ENCODE data around the gene FGB.

FGB gene

DNA sequence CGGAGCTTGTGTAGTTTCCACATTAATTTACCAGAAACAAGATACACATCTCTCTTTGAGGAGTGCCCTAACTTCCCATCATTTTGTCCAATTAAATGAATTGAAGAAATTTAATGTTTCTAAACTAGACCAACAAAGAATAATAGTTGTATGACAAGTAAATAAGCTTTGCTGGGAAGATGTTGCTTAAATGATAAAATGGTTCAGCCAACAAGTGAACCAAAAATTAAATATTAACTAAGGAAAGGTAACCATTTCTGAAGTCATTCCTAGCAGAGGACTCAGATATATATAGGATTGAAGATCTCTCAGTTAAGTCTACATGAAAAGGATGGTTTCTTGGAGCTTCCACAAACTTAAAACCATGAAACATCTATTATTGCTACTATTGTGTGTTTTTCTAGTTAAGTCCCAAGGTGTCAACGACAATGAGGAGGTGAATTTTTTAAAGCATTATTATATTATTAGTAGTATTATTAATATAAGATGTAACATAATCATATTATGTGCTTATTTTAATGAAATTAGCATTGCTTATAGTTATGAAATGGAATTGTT lies at the start of gene FGB:
TSS of gene FGB (plus strand) at position 315 of the 558 bp plus-strand sequence. CDS start at position 323, 8 bp downstream.
- DNase-seq, result no peak

DNA sequence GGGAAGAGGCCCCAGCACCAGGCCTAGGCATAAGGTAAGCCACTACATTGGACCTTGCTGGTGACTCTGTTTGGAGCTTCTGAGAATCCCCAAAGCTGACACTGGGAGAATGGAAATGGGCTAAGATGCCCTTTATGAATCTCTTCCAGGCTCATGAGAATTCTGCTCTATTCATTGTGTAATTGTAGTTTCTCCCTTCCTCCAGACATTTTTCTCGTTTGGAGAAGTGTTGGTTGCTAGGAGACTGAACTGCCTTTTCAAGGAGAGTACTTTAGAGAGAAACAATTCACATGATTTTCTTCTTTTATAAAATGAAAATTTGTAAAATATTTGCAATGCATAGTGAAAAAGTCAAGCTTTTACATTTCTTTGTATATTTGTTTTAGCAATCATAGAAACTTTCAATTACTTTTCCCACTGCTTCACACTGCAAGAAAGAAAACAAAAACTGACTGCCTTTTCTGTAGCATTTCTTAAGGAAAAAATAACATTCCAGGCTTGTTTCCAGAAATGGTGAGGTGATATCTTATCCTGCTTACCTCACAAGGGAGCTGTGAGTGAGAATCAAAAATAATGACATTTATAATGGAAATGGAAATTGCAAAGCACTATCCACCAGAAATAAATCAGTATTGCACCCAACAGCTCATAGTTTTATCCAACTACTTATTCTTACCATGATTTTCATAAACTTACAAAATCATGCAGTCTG lies 46.3 kb upstream of the FGB start:
- DNase-seq, result peak in 1 of 3 experiments; percentile 15

DNA sequence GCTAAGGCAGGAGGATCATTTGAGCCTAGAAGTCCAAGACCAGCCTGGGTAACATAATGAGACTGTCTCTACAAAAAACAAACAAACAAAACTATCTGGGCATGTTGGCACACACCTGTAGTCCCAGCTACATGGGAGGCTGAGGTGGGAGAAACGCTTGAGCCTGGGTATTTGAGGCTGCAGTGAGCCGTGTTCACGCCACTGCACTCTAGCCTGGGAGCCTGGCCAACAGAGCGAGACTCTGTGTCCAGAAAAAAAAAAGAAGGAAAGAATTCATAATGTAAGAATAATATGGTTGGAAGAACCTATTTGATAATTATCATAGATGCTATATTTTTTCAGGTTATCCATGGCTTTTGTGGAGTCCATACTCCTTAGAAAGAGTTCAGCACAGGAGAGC lies 45.2 kb upstream of the FGB start:
- DNase-seq, result no peak

DNA sequence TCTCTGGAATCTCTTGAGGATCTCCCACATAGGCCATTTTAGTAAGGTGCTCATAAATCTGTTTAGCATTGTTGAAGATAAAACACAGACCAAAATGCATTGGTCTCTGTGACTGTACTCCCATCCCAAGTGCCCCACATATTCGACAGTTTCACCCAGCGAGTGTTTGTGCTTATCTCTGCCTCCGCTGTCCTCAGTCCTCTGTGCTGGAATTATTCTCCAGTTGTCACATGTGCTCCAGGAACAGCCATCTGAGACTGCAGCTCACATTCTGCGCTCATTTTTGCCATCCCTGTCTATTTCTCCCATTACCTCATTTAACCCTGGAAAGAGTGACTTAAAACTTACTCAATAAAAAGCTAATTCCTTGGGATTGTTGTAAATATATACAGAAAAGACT lies 43.6 kb upstream of the FGB start:
- no peak for DNase-seq

DNA sequence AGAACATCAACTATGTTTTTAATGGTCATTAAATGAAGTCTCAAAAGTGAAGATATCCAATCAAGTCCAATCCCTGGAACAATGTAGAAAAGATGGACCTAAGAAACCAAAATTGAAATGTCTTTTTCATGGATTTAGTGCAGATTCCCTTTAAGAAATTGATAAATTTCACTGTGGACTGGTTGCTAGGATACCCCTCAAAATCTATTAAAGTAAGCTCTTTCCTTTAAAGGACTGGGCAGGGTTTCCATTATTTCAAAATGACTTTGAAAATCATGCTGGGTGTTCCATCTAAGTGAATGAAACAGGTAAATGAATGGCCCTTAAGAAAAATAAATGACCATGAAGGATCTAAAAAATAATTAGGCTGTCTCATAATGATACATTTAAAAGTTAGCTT lies 41.2 kb upstream of the FGB start:
- no peak for DNase-seq

DNA sequence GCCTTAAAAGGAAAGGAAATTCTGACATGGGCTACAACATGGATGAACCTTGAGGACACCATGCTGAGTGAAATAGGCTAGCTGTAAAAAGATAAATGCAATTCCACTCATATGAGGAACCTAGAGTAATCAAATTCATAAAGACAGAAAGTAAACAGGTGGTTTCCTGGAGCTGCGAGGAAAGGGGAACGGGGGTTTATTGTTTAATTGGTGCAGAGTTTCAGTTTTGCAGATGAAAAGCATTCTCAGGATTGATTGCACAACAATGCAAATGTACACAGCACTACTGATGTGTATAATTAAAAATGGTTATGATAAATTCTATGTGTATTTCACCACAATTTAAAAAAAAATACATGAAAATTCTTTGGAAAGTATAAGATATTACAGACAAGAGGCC lies 36.7 kb upstream of the FGB start:
- peak in 1 of 3 experiments; percentile 57 for DNase-seq

DNA sequence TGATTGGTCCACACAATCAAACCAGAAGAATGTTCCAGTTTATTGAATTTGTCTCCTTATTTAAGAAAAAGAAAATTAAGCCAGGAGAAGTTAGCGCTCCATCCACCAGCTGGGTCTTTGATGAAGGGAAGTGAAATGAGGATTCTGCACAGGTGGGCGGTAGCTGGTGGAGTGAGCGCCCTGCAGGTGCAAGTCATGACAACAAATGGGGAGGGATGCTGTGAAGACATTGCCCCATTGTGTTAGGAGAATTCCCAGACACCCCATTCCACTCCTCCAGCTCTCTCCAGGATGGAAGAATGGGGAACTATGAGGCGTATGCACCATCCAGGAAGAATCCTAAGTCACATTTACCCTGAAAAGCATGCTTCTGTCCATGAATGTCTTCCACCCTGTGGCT lies 35.5 kb upstream of the FGB start:
- no peak for DNase-seq

DNA sequence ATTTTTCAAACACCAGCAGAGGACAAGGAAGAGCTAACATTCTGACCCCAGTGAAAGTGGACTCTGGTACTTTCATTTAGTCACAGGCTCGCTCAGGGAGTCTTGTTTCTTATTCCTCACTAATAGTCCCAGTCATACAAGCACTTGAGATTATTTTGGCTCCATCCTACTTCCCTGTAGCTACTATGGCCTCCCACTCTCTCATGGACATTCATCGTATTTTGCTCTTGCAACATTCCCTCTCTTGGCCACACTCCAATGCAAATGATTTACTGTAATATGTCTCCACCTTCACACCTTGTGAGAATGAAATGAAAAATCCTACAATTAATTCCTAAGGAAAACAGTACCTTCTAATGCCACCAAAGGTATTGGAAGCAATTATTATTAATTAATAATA lies 33.9 kb upstream of the FGB start:
- no peak for DNase-seq

DNA sequence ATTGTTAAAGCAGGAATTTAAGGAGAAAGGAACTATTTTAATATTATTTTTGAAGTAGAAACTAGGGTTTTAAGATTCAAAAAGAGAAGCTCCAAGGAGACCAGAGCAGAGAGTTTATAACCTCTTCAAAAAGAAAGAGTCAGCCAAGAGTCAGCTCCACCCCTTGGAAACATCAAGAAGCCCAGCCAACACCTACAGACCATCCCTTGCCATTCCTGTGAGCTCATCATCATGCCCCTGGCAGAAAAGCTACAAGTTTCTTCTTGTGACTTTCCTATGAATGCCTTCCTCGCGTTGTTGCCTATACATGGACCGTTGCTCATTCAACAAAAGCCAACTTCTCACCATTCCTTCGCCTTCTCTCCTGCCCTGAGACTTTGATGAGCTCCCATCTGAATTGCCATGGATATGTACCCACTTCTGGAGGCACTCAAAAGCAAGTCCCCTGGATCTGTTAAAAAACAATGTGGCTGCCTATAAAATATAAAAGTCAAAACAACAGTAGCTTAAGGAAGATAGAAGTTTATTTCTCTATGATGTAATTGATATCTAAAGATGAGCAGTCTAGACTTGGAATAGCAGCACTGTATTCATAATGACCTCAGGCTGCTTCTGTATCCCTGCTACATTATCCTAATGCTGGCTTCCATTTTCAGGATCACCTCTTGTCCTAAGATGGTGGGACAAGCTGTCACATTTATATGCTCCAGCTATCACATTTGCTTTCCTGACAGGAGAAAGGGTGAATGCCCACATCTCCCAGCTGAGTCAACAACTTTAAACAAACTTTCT lies 32.9 kb upstream of the FGB start:
- no peak for DNase-seq

DNA sequence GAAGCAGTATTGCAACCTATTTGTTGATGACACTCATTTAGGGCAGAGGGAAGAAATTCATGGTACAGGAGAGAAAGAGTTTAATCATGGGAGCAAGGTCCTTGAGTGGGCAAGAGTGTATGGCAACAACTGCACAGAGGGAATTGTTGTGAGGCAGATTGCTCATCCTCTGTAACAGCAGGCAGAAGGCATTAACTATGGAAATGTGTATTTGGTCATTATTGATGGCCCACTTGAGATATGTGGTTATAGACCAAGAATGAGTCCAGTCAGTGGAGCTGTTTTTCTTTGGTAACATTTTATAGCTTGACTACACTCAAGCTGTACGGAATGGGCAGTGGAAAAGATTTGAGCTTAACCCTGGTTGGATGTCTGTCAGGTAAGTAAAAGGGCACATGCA lies 28.5 kb upstream of the FGB start:
- DNase-seq, result peak in 1 of 3 experiments; percentile 12

DNA sequence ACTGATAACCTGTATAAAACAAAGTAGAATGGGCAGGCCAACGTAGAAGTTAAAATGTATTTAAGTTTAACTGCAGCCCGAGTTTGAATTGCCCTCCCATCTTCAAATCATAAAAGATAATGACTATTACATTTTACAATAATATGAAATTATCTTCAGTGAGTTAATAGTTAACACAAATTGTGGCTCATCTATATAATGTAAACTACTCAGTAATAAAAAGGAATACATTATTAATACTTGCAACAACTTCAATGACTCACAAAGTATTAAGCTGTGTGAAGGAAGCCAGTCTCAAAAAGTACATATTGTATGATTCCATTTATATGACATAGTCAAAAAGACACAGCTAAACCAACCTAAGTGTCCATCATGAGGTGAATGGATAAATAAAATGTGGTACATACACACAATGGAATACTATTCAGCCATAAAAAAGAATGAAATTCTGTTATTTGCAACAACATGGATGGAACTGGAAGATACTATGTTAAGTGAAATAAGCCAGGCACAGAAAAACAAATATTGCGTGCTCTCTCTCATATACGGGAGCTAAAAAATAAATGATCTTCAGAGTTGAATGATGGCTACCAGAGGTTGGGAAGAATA lies 20.4 kb upstream of the FGB start:
- DNase-seq, result no peak

DNA sequence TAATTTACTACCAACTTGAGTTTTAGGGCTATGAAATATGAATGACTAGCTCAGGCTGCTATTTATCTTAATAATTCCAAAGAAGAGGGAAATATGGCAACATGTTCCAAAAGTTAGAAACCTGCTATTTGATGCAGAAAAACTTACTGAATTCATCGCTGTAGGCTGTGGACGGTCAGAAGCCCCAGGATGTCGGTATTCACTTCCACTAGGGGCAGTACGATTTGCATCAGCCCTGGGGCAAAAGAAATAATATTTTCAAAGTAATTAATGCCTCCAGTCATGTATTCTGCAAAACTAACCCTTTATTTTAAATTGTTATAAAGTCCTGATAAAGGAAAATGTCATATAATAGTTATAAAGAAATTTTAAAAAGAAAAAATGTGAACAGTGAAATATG lies 17.1 kb upstream of the FGB start:
- no peak for DNase-seq

DNA sequence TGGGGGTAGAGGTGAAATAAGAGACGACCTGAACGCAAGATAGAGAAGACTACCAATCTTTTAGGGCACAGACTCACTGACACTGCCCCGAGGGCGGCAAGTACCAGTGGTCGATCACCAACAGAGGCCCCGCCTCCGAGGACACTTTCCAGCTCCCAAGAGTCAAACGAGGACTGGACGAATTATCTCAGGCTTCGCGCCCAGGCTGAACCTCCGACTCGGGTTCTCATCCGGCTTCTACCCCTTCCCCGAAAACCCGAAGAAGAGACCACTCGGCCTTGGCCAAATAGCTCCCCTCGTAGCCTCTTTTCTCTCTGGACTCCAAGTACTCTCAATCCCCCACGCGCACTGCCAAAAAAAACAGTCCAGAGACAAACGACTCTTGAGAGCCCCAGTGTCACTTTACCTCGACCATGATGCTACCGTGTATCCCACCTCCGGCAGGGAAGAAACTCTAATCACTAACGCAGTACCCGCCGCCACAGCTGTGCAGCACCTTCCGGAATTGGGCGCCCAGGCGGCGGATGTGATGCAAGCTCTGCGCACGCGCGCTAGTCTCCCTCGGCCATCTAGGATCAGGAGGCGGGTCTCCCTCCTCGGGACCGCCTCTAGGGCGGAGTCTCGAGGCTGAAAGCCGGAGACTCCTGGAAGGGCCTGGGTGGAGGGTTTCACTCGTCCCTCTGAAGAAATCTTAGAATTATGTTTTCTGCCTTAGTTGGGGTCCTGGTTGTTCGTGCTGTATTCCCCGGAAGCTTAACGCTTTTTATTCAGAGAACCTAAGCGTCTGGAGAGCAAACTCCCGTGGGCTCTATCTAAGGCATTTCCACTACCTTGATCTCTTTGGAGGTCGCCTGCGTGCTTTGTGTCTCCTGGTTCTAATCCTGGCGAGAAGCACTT lies 12.7 kb upstream of the FGB start, which contains the start of gene PLRG1:
TSS of gene PLRG1 (minus strand) at position 507 of the 897 bp plus-strand sequence. CDS start at position 415, 92 bp downstream.
- DNase-seq, result peak; percentile 89 to 98 (median 94)

DNA sequence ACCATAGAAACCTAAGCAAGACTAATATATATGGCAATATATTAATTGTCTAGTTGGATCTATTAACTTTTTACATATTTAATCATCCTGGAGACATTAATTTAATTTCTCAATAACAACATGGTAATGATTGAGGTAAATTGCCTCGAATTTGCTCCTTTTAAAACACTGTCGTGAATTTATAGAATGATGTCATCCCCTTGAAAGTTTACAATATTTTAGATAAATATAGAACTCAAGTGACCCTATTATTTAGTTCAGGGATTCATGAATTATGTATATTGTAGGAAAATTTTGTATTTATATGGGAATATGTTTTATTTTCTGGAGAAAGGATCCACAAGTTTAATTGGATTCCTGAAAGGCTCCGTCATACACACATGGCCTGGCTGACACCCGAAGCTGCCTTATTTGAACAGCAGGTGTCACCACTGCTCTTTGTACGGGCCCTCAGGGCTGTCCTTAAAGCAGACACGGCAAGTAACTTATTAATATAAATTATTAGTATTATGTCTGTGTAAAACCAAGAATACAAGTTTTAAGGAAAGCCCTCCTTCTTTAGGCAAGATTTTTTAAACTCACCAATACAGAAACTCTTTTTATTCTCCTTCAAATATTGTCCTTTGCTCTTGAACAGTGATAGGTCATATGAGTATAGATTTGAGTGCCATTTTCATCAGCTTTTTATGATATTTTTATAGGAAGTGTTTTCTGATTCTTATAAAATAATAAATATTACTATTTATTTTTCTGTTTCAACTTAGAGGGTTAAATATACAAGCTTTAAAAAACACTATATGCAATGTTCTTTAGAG lies 10.7 kb upstream of the FGB start:
- DNase-seq, result peak; percentile 16 to 87 (median 59)

DNA sequence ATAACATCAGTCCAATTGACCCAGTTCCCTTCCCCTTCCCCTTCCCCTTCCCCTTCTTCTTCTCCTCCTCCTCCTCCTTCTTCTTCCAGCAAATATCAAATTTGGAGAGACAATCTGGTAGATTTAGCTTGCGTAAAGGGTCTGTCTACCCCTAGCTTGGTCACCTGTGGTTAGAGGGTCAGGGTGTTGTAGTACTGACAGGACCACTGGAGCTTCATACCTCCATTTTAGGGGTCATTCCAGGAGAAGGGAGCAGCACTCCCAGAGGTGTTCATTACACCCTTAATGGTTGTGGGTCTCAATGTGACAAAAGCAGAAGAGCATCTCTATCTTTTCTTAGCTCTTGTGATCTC lies 3.7 kb upstream of the FGB start:
- DNase-seq, result no peak

DNA sequence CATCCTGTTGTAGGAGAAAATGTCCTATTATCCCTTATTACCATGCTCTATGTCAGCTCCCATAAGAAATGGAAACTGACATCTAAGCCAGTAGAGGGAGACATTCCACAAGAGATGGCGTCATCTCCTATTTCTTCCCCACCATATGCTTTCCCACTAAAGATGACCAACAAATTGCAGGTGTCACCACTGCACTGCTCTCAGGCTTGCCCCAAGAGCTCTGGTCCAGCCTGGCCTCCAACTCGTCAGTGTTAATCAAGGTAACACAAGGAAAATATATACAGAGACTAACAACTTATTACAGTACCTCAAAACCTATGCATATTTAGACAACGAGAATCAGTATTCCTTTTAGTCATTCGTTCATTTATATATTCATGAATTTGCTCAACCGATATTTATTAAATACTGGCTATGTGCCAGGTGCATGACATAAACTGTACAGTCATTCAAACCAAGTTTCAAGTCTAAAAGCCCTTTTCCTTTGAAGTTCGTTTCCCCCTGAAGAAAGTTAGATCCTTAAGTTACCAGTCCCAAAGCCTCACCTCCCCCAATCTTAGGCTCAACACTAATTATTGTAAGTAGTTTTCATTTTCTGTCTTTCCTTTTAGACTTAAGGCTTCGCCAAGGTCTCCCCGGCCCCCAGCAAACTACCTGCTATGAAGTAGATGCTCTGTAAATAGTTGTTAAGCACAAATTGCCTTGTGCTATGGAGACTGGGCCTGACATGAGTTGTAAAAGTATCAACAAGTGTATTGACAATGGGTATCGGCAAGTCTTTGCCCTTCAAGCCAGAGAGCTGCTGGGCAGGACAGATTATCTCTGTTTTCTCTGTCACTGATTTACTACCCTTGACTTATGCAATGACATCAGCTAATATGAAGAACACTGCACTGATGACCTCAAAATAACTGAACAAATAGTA lies 3.1 kb upstream of the FGB start:
- DNase-seq, result peak; percentile 1 to 67 (median 13)

DNA sequence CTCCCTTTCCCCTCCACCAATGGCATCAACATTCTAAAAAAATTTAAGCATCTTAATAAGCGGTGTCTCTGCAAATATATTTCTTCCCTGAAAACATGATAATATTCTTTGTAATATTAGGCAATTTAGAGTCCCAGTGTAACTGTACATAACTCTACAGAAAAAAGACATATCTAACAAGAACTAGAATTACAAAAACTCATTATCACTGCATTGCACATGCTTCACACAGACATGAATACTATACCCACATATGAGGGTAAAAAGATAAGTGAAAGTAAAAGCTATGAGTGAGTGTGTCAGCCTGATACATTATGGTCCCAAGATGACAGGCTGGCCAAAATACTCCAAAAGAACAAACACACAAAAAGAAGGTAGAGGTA lies 2.4 kb upstream of the FGB start:
- DNase-seq, result no peak

DNA sequence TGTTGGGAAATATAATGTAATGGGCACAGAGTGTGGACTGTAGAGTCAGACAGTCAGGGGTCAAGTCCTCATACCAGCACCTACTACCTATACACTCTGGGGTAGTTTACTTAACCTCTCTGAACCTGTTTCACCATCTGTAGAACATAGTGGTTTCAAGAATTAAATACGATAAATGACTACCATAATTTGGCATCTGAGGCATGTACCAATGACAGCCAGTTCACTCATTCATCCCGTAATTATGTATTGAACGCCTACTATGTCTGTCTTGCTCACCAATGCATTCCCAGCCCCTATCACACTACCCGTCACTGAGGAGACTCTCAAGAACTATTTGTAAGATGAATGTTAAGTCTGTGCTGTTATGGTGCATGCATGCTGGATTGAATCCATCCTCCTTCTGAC lies 2.0 kb upstream of the FGB start:
- DNase-seq, result no peak

DNA sequence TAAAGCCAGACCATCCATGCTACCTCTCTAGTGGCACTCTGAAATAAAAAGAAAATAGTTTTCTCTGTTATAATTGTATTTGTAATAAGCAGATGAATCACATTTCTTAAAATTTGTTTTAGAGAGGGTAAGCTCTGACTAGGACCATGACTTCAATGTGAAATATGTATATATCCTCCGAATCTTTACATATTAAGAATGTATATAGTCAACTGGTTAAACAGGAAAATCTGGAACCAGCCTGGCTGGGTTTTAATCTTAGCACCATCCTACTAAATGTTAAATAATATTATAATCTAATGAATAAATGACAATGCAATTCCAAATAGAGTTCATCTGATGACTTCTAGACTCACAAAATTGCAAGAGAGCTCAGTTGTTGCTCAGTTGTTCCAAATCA lies 1.5 kb downstream of the FGB start:
- DNase-seq, result no peak

DNA sequence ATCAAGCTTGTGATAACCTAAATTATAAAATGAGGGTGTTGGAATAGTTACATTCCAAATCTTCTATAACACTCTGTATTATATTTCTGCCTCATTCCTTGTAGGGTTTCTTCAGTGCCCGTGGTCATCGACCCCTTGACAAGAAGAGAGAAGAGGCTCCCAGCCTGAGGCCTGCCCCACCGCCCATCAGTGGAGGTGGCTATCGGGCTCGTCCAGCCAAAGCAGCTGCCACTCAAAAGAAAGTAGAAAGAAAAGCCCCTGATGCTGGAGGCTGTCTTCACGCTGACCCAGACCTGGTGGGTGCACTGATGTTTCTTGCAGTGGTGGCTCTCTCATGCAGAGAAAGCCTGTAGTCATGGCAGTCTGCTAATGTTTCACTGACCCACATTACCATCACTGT lies 2.9 kb downstream of the FGB start:
- DNase-seq, result no peak
